NK-92 (cell line): ENCODE results near the gene CCBE1.

ENCODE experiments used
- DNase-seq: peaks from one replicate; lab custom pipeline; 2025; ENCODE audit not compliant: unreplicated experiment; lab: John Stamatoyannopoulos, UW

The CCBE1 gene

GRCh38 chr18:59419386-59419785, 277.8 kb downstream of the CCBE1 start:
- DNase-seq, result no peak

DNA sequence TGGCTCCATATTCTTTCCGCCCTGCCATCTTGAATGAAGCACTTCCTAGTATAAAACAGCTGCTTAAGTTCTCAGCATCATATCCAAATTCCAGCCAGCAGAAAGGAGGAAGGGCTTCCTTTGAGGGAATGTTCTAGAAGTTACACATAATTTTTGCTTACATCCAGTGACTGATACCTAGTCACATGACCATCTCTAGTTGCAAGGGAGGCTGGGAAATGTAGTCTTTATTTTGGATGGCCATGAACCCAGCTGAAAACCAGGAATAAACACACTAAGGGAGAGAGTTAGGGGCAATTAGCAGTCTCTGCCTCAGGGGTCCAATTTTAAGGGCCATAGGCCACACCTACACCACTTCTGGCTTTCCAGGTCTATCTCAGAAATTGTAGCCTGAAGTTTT, 280.4 kb downstream of the CCBE1 start:
- DNase-seq, result no peak

- DNase-seq, result no peak
Measured at GRCh38 chr18:59414111-59414653, 283.0 kb downstream of the CCBE1 start.

GRCh38 chr18:59402432-59403090, 294.7 kb downstream of the CCBE1 start:
- no peak for DNase-seq

DNA sequence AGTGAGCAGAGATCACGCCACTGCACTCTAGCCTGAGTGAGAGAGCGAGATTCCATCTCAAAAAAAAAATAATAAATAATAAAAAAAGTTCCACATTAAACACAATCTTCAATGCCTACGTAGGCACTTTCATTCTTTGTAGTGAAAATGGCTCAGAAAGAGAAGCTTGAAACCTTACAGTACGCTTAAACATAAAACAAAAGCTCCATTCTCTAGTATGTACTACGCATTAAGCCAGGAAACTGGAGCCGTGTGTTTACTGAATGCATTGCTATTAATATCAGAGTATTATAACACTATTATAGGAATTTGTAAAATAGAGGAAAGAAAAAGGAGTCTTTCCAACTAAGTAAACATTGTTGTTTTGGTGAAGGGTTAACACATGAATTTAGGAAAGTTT, 296.8 kb downstream of the CCBE1 start:
- DNase-seq, result no peak

- DNase-seq, result no peak
Measured at GRCh38 chr18:59395226-59396175, 301.7 kb downstream of the CCBE1 start.

- DNase-seq, result no peak
Measured at GRCh38 chr18:59393381-59393780, 303.8 kb downstream of the CCBE1 start.

- DNase-seq, result no peak
Measured at GRCh38 chr18:59388817-59389216, 308.4 kb downstream of the CCBE1 start.

GRCh38 chr18:59387687-59388565, 309.3 kb downstream of the CCBE1 start:
- no peak for DNase-seq

GRCh38 chr18:59386909-59387686, 310.1 kb downstream of the CCBE1 start:
- no peak for DNase-seq

GRCh38 chr18:59385191-59385590, 312.0 kb downstream of the CCBE1 start:
- no peak for DNase-seq

DNA sequence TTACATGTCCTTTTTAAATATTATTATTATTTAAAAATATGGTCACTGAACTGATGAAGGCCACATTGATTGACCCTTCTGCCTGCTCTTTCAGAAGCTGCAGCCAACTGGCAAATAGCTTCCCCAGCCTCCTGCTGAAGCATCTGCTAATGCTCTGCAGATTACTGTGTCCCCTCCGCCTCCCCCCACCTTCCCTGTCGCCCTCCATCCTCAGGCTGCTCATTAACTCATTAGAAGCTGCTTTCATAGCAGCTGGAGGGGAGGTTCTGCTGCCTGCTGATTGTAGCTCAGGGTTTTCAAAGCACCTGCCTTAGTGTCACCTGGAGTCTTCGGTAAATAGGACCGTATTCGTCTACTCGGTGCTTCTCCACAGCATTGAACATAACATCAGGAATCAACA, 313.4 kb downstream of the CCBE1 start:
- no peak for DNase-seq

- DNase-seq, result no peak
Measured at GRCh38 chr18:59382383-59382782, 314.8 kb downstream of the CCBE1 start.

DNA sequence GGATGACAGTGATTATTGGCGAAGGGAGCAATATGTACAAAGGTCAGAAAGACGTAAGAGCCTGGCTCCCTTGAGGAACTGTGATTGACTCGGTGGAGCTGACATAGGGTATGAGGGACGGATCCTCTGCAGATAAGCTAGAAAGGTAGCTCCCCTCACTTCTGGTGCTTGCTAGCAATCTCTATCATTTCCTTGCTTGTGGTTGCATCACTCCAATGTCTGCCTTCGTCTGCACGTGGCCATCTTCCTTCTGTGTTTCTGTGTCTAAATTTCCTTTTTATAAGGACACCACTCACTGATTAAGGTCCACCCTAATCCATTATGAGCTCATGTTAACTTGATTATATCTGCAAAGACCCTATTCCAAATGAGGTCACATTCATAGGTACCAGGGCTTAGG, 315.3 kb downstream of the CCBE1 start:
- no peak for DNase-seq
